Esophagus squamous epithelium (tissue), 5 donors: Measurements from ENCODE around the gene CIDEC. TPM values are rescaled to one million over a fixed set of nuclear protein-coding genes. Genes with fewer than 3 reads are reported as not detected.
A peak's percentile ranks its signal among the peaks of the same experiment; 100 is the strongest.

Experiments used
- DNase-seq: peaks from one replicate; lab custom pipeline; 2025; lab: John Stamatoyannopoulos, UW
- H3K27ac ChIP-seq, 4 donors: fragments of 200-600 bp; sonication (generic); one replicate each; pipeline ENCODE4 v1.5.1; 2016 to 2019; ENCODE audit warnings: mild to moderate bottlenecking in 1 of 4
- H3K27me3 ChIP-seq, 4 donors: fragments of 200-600 bp; sonication (generic); 1 replicate in 3 of 4; 2 replicates in 1 of 4; pipeline versions ENCODE4 v1.5.1 to v1.6.0; 2017 to 2021; ENCODE audit warnings: antibody characterized with exemption in 1 of 4
- H3K36me3 ChIP-seq, 3 donors: fragments of 200-600 bp; sonication (generic); one replicate each; pipeline ENCODE4 v1.5.1; 2016 to 2019
- H3K4me1 ChIP-seq, 3 donors: fragments of 200-600 bp; sonication (generic); one replicate each; pipeline ENCODE4 v1.5.1; 2017 to 2019
- H3K4me3 ChIP-seq, 4 donors: fragments of 200-600 bp; sonication (generic); 1 replicate in 3 of 4; 2 replicates in 1 of 4; pipeline ENCODE4 v1.5.1; 2016 to 2019; ENCODE audit warnings: mild to moderate bottlenecking in 2 of 4, moderate library complexity in 1 of 4
- H3K9me3 ChIP-seq, 3 donors: fragments of 200-600 bp; sonication (generic); one replicate each; pipeline ENCODE4 v1.5.1; 2016 to 2019
- POLR2A ChIP-seq, 4 donors: fragments of 450-650 bp; IDR thresholded peaks; one replicate each; pipeline ENCODE4 v1.6.1; 2017; ENCODE audit warnings: antibody characterized with exemption in 4 of 4, mild to moderate bottlenecking in 4 of 4, moderate library complexity in 3 of 4
- WGBS, 2 donors: methylation state at CpG; one replicate each; pipeline ENCODE4 v1.1.5; 2018; 5-methylcytosine and 5-hydroxymethylcytosine counted together
- intact Hi-C: fragments of 100-400 bp; cut with DNase I; formaldehyde crosslinking; loops from one replicate; pipeline ENCODE4 v1.15.0; 2022
- total RNA-seq, 4 donors: library from RNA; depleted of rRNA; stranded (reverse); fragments of >200 nt; gene quantifications; one replicate each; pipeline ENCODE4 v1.1.0, GENCODE V29; 2016
- TF ChIP-seq, protein P1 (sequence below), 6 experiments: fragments of 450-650 bp in 4 of 6; fragments of 200-600 bp in 2 of 6; sonication (generic) in 2 of 6; IDR thresholded peaks; one replicate each; pipeline ENCODE4 v1.5.1; 2016 to 2019; ENCODE audit warnings: antibody characterized with exemption in 6 of 6, mild to moderate bottlenecking in 4 of 6, moderate library complexity in 4 of 6
- donor health status: DM: yes; HTN: yes; CAD: no.

Gene CIDEC
- total RNA-seq, 4 donors from 2014 or later, result not detected

DNA sequence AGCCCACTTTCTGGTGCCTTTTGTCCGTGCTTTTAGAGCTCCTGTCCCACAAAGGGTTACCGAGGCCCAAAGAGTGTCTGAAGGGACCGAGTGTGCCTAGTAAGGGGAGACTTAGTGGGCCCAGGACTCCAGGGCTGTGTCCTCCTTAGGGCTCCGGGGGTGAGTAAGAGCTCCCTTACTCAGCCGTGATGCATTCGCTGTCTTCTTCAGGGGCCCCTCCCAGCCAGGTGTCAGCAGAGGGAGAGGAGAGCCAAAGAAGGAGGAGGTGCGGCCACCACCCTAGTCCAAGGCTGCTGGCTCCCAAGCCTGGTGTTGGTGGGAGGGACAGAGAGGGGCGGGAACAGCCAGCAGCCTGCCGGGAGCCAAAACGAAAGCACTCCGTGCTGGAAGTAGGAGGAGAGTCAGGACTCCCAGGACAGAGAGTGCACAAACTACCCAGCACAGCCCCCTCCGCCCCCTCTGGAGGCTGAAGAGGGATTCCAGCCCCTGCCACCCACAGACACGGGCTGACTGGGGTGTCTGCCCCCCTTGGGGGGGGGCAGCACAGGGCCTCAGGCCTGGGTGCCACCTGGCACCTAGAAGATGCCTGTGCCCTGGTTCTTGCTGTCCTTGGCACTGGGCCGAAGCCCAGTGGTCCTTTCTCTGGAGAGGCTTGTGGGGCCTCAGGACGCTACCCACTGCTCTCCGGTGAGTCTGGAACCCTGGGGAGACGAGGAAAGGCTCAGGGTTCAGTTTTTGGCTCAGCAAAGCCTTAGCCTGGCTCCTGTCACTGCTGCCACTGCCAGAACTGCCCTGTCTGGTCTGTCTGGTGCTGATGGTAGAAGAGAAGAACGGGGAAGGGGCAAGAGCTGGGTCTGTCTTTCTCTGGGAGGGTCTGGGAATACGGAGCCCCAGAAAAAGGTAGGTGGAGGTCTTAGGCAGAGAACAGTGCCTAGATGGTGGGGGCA, 37.0 kb upstream of the CIDEC start, which contains the start of gene IL17RC:
Gene IL17RC, plus strand, starts transcription at position 365 of the 947 bp plus-strand sequence. Its CDS starts 218 bp downstream, at position 583.
- H3K27ac ChIP-seq, result peak within 1 kb of the TSS; percentile 86 to 97 (median 94)
- TF ChIP-seq POLR2A (IDR thresholded peaks at IDR 0.05), result peak in 1 of 4 donors; percentile 73
- TF ChIP-seq, protein P1, sequence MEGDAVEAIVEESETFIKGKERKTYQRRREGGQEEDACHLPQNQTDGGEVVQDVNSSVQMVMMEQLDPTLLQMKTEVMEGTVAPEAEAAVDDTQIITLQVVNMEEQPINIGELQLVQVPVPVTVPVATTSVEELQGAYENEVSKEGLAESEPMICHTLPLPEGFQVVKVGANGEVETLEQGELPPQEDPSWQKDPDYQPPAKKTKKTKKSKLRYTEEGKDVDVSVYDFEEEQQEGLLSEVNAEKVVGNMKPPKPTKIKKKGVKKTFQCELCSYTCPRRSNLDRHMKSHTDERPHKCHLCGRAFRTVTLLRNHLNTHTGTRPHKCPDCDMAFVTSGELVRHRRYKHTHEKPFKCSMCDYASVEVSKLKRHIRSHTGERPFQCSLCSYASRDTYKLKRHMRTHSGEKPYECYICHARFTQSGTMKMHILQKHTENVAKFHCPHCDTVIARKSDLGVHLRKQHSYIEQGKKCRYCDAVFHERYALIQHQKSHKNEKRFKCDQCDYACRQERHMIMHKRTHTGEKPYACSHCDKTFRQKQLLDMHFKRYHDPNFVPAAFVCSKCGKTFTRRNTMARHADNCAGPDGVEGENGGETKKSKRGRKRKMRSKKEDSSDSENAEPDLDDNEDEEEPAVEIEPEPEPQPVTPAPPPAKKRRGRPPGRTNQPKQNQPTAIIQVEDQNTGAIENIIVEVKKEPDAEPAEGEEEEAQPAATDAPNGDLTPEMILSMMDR (IDR thresholded peaks at IDR 0.05), result no peak
- peaks cover 42 to 71% (median 47%) of the 10 kb centered on the region in 3 donors for H3K4me1 ChIP-seq
- no peaks in the 10 kb centered on the region for H3K27me3 ChIP-seq
- peak within 1 kb of the TSS; percentile 50 to 79 (median 61) for H3K4me3 ChIP-seq
- whole genome bisulfite sequencing, 2 donors, result 7 to 15% methylated on average over 8 to 13 of the region's 19 CpGs
- no peak for DNase-seq
- no peaks in the 10 kb centered on the region for H3K9me3 ChIP-seq
- H3K36me3 ChIP-seq, result peaks cover 0 to 32% (median 0%) of the 10 kb centered on the region in 3 donors
- intact Hi-C loops, result no loop called here

- H3K36me3 ChIP-seq, result peaks cover 0 to 36% (median 0%) of the 10 kb centered on the region in 3 donors
- H3K9me3 ChIP-seq, result no peaks in the 10 kb centered on the region
- peak overlapping the region; percentile 50 to 79 (median 61) for H3K4me3 ChIP-seq
- H3K27ac ChIP-seq, result peak overlapping the region; percentile 86 to 97 (median 94)
- DNase-seq, result no peak
- intact Hi-C loops, result no loop called here
- TF ChIP-seq POLR2A (IDR thresholded peaks at IDR 0.05), result no peak
- TF ChIP-seq, protein P1 (IDR thresholded peaks at IDR 0.05), result no peak
- 39 to 53% methylated on average over 6 to 7 of the region's 7 CpGs for WGBS, 2 donors
- peaks cover 42 to 72% (median 47%) of the 10 kb centered on the region in 3 donors for H3K4me1 ChIP-seq
- no peaks in the 10 kb centered on the region for H3K27me3 ChIP-seq
Measured at GRCh38 chr3:9916346-9916733, 36.3 kb upstream of the CIDEC start.

DNA sequence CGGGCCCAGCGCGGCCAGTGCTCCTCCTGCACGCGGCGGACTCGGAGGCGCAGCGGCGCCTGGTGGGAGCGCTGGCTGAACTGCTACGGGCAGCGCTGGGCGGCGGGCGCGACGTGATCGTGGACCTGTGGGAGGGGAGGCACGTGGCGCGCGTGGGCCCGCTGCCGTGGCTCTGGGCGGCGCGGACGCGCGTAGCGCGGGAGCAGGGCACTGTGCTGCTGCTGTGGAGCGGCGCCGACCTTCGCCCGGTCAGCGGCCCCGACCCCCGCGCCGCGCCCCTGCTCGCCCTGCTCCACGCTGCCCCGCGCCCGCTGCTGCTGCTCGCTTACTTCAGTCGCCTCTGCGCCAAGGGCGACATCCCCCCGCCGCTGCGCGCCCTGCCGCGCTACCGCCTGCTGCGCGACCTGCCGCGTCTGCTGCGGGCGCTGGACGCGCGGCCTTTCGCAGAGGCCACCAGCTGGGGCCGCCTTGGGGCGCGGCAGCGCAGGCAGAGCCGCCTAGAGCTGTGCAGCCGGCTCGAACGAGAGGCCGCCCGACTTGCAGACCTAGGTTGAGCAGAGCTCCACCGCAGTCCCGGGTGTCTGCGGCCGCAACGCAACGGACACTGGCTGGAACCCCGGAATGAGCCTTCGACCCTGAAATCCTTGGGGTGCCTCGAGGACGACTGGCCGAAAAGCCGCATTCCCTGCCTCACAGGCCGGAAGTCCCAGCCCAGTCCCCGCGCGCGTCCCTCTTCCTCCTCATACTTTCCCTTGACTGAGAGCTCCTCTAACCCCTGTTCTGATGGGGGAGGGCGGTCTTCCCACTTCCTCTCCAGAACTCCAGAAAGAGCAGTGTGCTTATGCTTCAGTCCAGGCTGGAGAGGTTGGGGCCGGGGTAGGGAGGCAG, 35.4 kb upstream of the CIDEC start:
- intact Hi-C loops, result no loop called here
- peaks cover 0 to 36% (median 0%) of the 10 kb centered on the region in 3 donors for H3K36me3 ChIP-seq
- H3K4me3 ChIP-seq, result peak overlapping the region; percentile 39 to 79 (median 61)
- 2% methylated on average over 19 of the region's 99 CpGs; no CpG with 5 or more reads in 1 of the 2 donors for WGBS, 2 donors
- TF ChIP-seq, protein P1 (IDR thresholded peaks at IDR 0.05), result peak in 4 of 6 experiments; percentile 20 to 48 (median 27)
- peak in 1 of 4 donors; percentile 15 for TF ChIP-seq POLR2A (IDR thresholded peaks at IDR 0.05)
- DNase-seq, result no peak
- peak overlapping the region; percentile 86 to 97 (median 94) for H3K27ac ChIP-seq
- no peaks in the 10 kb centered on the region for H3K27me3 ChIP-seq
- H3K9me3 ChIP-seq, result no peaks in the 10 kb centered on the region
- H3K4me1 ChIP-seq, result peaks cover 42 to 72% (median 47%) of the 10 kb centered on the region in 3 donors

DNA sequence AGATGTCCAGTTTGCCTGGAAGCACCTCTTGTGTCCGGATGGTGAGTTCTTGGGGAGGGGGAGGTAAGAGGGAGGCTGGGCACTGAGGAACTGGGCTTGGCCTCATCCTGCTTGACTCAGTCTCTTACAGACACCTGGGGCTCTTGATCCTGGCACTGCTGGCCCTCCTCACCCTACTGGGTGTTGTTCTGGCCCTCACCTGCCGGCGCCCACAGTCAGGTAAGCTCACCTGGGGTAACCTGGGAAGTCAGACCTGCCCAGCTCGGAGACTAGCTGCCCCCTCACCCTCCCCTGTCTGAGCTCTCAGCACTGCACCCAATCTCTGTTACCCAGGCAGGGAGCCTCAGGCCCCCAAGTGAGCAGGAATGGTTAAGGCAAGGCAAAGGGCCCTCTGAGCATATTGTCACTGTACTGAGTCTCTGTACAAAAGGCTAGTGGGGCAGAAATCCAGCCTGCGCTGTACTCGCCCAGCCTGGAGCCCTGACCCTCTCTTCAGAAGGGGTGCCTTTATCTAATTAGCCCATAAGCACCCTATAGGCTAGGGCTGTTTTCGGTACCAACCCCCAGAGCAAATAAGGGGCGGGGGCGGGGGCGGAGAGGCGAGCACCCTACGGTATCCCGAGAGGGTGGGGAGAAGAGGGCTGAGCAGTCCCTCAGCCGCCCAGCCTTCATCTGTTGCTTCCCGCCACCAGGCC, 34.7 kb upstream of the CIDEC start:
- no peak for DNase-seq
- no peaks in the 10 kb centered on the region for H3K9me3 ChIP-seq
- TF ChIP-seq, protein P1 (IDR thresholded peaks at IDR 0.05), result no peak
- TF ChIP-seq POLR2A (IDR thresholded peaks at IDR 0.05), result no peak
- peak overlapping the region; percentile 86 to 97 (median 94) for H3K27ac ChIP-seq
- peaks cover 42 to 72% (median 47%) of the 10 kb centered on the region in 3 donors for H3K4me1 ChIP-seq
- H3K36me3 ChIP-seq, result peaks cover 0 to 36% (median 0%) of the 10 kb centered on the region in 3 donors
- H3K4me3 ChIP-seq, result peak overlapping the region; percentile 39 to 79 (median 61)
- 0% methylated on average over 1 of the region's 15 CpGs; no CpG with 5 or more reads in 1 of the 2 donors for WGBS, 2 donors
- no peaks in the 10 kb centered on the region for H3K27me3 ChIP-seq
- intact Hi-C loops, result no loop called here
